ENCODE results near the gene TWF2.
A peak's percentile ranks its signal among the peaks of the same experiment; 100 is the strongest.

TWF2 gene

GRCh38 chr3:52281981-52282801, 43.2 kb upstream of the TWF2 start:
- H4K20me1 ChIP-seq (ENCODE audit: insufficient read depth) = no peaks in the 10 kb centered on the region
- no peak overlapping the region for H3K4me2 ChIP-seq
- H2AFZ ChIP-seq (ENCODE audit: low read depth) = no peak overlapping the region
- no peak overlapping the region for H3K27ac ChIP-seq
- no peak overlapping the region for H3K4me3 ChIP-seq (IDR thresholded peaks at IDR 0.05; ENCODE audit: insufficient read depth, low read depth, low read length)
- peaks cover 12% of the 10 kb centered on the region for H3K4me1 ChIP-seq (ENCODE audit: low read depth, poor library complexity, severe bottlenecking)
- H3K27me3 ChIP-seq (ENCODE audit: insufficient read depth, low read depth) = no peaks in the 10 kb centered on the region
- no peaks in the 10 kb centered on the region for H3K36me3 ChIP-seq (ENCODE audit: insufficient read depth)
- peaks cover 9% of the 10 kb centered on the region; the same call in 1 of the 2 replicates for H3K79me2 ChIP-seq (ENCODE audit: insufficient read depth, low read depth)
- TF ChIP-seq CTCF (conservative IDR thresholded peaks at IDR 0.05; ENCODE audit: low read depth, low read length) = no peak
- H3K9ac ChIP-seq = no peak overlapping the region

GRCh38 chr3:52280050-52280461, 41.1 kb upstream of the TWF2 start:
- H3K79me2 ChIP-seq (ENCODE audit: insufficient read depth, low read depth) = peaks cover 30% of the 10 kb centered on the region
- H3K27me3 ChIP-seq (ENCODE audit: insufficient read depth, low read depth) = no peaks in the 10 kb centered on the region
- no peak overlapping the region for H2AFZ ChIP-seq (ENCODE audit: low read depth)
- 0 out of 2 replicates have a peak, but pooled peaks cover 4% of the 10 kb centered on the region for H4K20me1 ChIP-seq (ENCODE audit: insufficient read depth)
- no peak overlapping the region for H3K4me3 ChIP-seq (IDR thresholded peaks at IDR 0.05; ENCODE audit: insufficient read depth, low read depth, low read length)
- TF ChIP-seq CTCF (conservative IDR thresholded peaks at IDR 0.05; ENCODE audit: low read depth, low read length) = no peak
- H3K4me2 ChIP-seq = no peak overlapping the region; the same call in 1 of the 2 replicates
- no peaks in the 10 kb centered on the region for H3K36me3 ChIP-seq (ENCODE audit: insufficient read depth)
- no peak overlapping the region for H3K27ac ChIP-seq
- no peak overlapping the region for H3K9ac ChIP-seq
- H3K4me1 ChIP-seq (ENCODE audit: low read depth, poor library complexity, severe bottlenecking) = peaks cover 29% of the 10 kb centered on the region

- peaks cover 35% of the 10 kb centered on the region for H3K79me2 ChIP-seq (ENCODE audit: insufficient read depth, low read depth)
- TF ChIP-seq CTCF (conservative IDR thresholded peaks at IDR 0.05; ENCODE audit: low read depth, low read length) = no peak
- no peak overlapping the region for H2AFZ ChIP-seq (ENCODE audit: low read depth)
- H3K4me1 ChIP-seq (ENCODE audit: low read depth, poor library complexity, severe bottlenecking) = peaks cover 33% of the 10 kb centered on the region
- H3K27me3 ChIP-seq (ENCODE audit: insufficient read depth, low read depth) = no peaks in the 10 kb centered on the region
- no peak overlapping the region for H3K4me3 ChIP-seq (IDR thresholded peaks at IDR 0.05; ENCODE audit: insufficient read depth, low read depth, low read length)
- no peak overlapping the region; the same call in 1 of the 2 replicates for H3K4me2 ChIP-seq
- no peaks in the 10 kb centered on the region for H3K36me3 ChIP-seq (ENCODE audit: insufficient read depth)
- no peak overlapping the region for H3K9ac ChIP-seq
- H4K20me1 ChIP-seq (ENCODE audit: insufficient read depth) = 0 out of 2 replicates have a peak, but pooled peaks cover 7% of the 10 kb centered on the region
- no peak overlapping the region for H3K27ac ChIP-seq
Measured at GRCh38 chr3:52279596-52279995, 40.6 kb upstream of the TWF2 start.

GRCh38 chr3:52278510-52279069, 39.6 kb upstream of the TWF2 start, which contains the start of gene WDR82:
Gene WDR82 (minus strand): TSS chr3:52278649. CDS start chr3:52278361, 288 bp downstream.
- Histone ChIP-seq H3K27me3 (ENCODE audit: insufficient read depth, low read depth) (no peaks in the 10 kb centered on the region), H3K27ac (peak within 1 kb of the TSS; percentile 88), H4K20me1 (ENCODE audit: insufficient read depth) (0 out of 2 replicates have a peak, but pooled peaks cover 7% of the 10 kb centered on the region), H3K9ac (peak within 1 kb of the TSS; percentile 95), H3K4me2 (peak within 1 kb of the TSS; percentile 93), H2AFZ (ENCODE audit: low read depth) (peak within 1 kb of the TSS; percentile 34; the same call in 1 of the 2 replicates), H3K79me2 (ENCODE audit: insufficient read depth, low read depth) (peaks cover 45% of the 10 kb centered on the region), H3K4me1 (ENCODE audit: low read depth, poor library complexity, severe bottlenecking) (peaks cover 42% of the 10 kb centered on the region), H3K36me3 (ENCODE audit: insufficient read depth) (no peaks in the 10 kb centered on the region), H3K4me3 (IDR thresholded peaks at IDR 0.05; ENCODE audit: insufficient read depth, low read depth, low read length) (no peak within 1 kb of the TSS)
- 0 out of 2 replicates have a peak, but pooled peaks have one; percentile 17 for TF ChIP-seq CTCF (conservative IDR thresholded peaks at IDR 0.05; ENCODE audit: low read depth, low read length)

All from KMS-11 (cell line).